GM23338 (cell line): ENCODE data around the gene PANK4.

ENCODE experiments used
- CREB1 ChIP-seq: fragments of 250-450 bp; sonication (Bioruptor Pico); IDR thresholded peaks from 2 replicates; pipeline ENCODE4 v1.5.0; 2020; ENCODE audit warnings: low read depth, mild to moderate bottlenecking, moderate library complexity
- CTCF ChIP-seq, 2 experiments: fragments of 200-600 bp in 1 of 2; sonication (generic) in 1 of 2; conservative IDR thresholded peaks; 2 replicates each; pipeline versions ENCODE4 v1.5.1 to v1.6.1; 2016 to 2017; ENCODE audit warnings: antibody characterized with exemption in 2 of 2, low read depth in 2 of 2, mild to moderate bottlenecking in 2 of 2, moderate library complexity in 1 of 2
- EZH2 ChIP-seq: fragments of 200-600 bp; sonication (generic); IDR thresholded peaks from one replicate; pipeline ENCODE4 v1.8.0; 2017; ENCODE audit warnings: antibody characterized with exemption, mild to moderate bottlenecking, low read depth; ENCODE audit not compliant: unreplicated experiment
- EZH2phosphoT487 ChIP-seq: fragments of 200-600 bp; sonication (generic); IDR thresholded peaks from one replicate; pipeline ENCODE4 v1.8.1; 2018; ENCODE audit warnings: antibody characterized with exemption; ENCODE audit not compliant: unreplicated experiment
- JUNB ChIP-seq: IDR thresholded peaks from one replicate; pipeline ENCODE4 v1.6.1; 2016; ENCODE audit warnings: antibody characterized with exemption; ENCODE audit not compliant: unreplicated experiment
- POLR2AphosphoS5 ChIP-seq: IDR thresholded peaks from 2 replicates; pipeline ENCODE4 v1.6.1; 2016; ENCODE audit warnings: antibody characterized with exemption, low read depth
- REST ChIP-seq: IDR thresholded peaks from one replicate; pipeline ENCODE4 v1.6.1; 2018; ENCODE audit warnings: antibody characterized with exemption; ENCODE audit not compliant: unreplicated experiment
- ZNF114 ChIP-seq: fragments of 250-450 bp; sonication (Bioruptor Pico); IDR thresholded peaks from 2 replicates; pipeline ENCODE4 v1.5.0; 2020; ENCODE audit warnings: mild to moderate bottlenecking, moderate library complexity

GRCh38 chr1:2570332-2570731, 43.9 kb upstream of the PANK4 start:
- TF ChIP-seq CTCF (conservative IDR thresholded peaks at IDR 0.05; ENCODE audit: low read depth in 2 of 2) (no peak), POLR2AphosphoS5 (no peak), EZH2phosphoT487 (no peak), EZH2 (no peak), CREB1 (CRISPR knock-in tag) (no peak), ZNF114 (CRISPR knock-in tag) (no peak), JUNB (no peak), REST (no peak)
